GM21526 (cell line): ENCODE results near the gene B9D1.

Experiments used
- ATAC-seq: cut with Tn5 transposase; IDR thresholded peaks from one replicate; pipeline ENCODE4 v1.9.1; 2021; ENCODE audit warnings: moderate library complexity; ENCODE audit not compliant: unreplicated experiment, low FRiP score

Gene B9D1

GRCh38 chr17:19308398-19308797 lies 54.1 kb downstream of the B9D1 start:
- no peak for ATAC-seq

GRCh38 chr17:19307521-19307920 lies 55.0 kb downstream of the B9D1 start:
- ATAC-seq = no peak

GRCh38 chr17:19306160-19307111 lies 56.1 kb downstream of the B9D1 start:
- ATAC-seq = peak; percentile 73

- ATAC-seq = no peak
Measured at GRCh38 chr17:19305761-19306159, 56.8 kb downstream of the B9D1 start.

GRCh38 chr17:19305256-19305655 lies 57.3 kb downstream of the B9D1 start:
- no peak for ATAC-seq

- no peak for ATAC-seq
Measured at GRCh38 chr17:19304751-19305150, 57.8 kb downstream of the B9D1 start.

- ATAC-seq = no peak
Measured at GRCh38 chr17:19304209-19304608, 58.3 kb downstream of the B9D1 start.

GRCh38 chr17:19303367-19303776 lies 59.2 kb downstream of the B9D1 start:
- no peak for ATAC-seq

- ATAC-seq = no peak
Measured at GRCh38 chr17:19302791-19303331, 59.7 kb downstream of the B9D1 start.

- no peak for ATAC-seq
Measured at GRCh38 chr17:19301973-19302372, 60.5 kb downstream of the B9D1 start.

- ATAC-seq = no peak
Measured at GRCh38 chr17:19301274-19301951, 61.1 kb downstream of the B9D1 start.

GRCh38 chr17:19299866-19300265 lies 62.7 kb downstream of the B9D1 start:
- ATAC-seq = no peak

GRCh38 chr17:19299214-19299747 lies 63.2 kb downstream of the B9D1 start:
- ATAC-seq = no peak

GRCh38 chr17:19298569-19299213 lies 63.8 kb downstream of the B9D1 start:
- ATAC-seq = no peak

GRCh38 chr17:19296786-19297778 lies 65.4 kb downstream of the B9D1 start:
- no peak for ATAC-seq

- ATAC-seq = no peak
Measured at GRCh38 chr17:19295473-19296135, 66.9 kb downstream of the B9D1 start.

GRCh38 chr17:19294443-19294842 lies 68.1 kb downstream of the B9D1 start:
- ATAC-seq = no peak
